ENCODE results near the gene TACC2.
"Not testable (repeated sequence)": the region's sequence is repeated elsewhere in the genome, so short reads cannot be mapped to it uniquely, and the experiment has no call there.

Gene TACC2

GRCh38 chr10:121990015-121990677 is 1.2 kb downstream of the TACC2 start:
- peaks cover 29% of the 10 kb centered on the region for H3K4me1 ChIP-seq (ENCODE audit: control insufficient read depth, insufficient read depth, low read length)
- H3K4me3 ChIP-seq (ENCODE audit: low read length): no peak overlapping the region
- H3K27me3 ChIP-seq (ENCODE audit: control insufficient read depth, insufficient read depth, low read length): no peaks in the 10 kb centered on the region
- H3K9me3 ChIP-seq (ENCODE audit: control insufficient read depth, low read length): no peaks in the 10 kb centered on the region
- no peaks in the 10 kb centered on the region for H3K36me3 ChIP-seq (ENCODE audit: control insufficient read depth, insufficient read depth, low read length)
- H3K9ac ChIP-seq (ENCODE audit: low read length): no peak overlapping the region

GRCh38 chr10:121991727-121992126 is 2.8 kb downstream of the TACC2 start:
- peaks cover 39% of the 10 kb centered on the region for H3K4me1 ChIP-seq (ENCODE audit: control insufficient read depth, insufficient read depth, low read length)
- H3K9me3 ChIP-seq (ENCODE audit: control insufficient read depth, low read length); H3K9ac ChIP-seq (ENCODE audit: low read length); H3K27me3 ChIP-seq (ENCODE audit: control insufficient read depth, insufficient read depth, low read length); H3K4me3 ChIP-seq (ENCODE audit: low read length); H3K36me3 ChIP-seq (ENCODE audit: control insufficient read depth, insufficient read depth, low read length): not testable (repeated sequence)

DNA sequence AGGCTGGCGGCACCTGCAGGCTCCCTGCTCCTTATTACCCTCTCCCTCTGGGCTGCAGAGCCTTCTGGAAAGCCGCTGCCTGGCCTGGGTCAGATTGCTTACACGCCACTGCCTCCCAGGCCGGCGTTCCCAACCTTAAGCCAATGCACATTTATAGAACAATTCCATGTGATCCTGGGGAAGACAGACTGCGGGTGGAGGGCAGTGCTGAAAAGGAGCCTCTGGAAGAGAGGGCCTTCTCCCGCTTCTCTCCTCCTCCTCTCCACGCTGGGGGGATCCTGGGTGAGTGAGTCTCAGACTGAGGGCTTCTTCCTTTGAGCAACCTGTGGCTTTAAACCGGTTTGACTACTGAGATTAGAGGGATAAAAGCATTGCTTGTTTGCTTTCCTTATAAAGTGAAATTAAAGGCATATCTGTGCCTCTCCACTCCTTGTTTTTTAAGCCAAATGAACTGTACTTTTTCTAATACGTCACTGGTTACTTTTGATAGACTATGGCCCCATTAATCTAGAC is 5.5 kb downstream of the TACC2 start:
- Histone ChIP-seq H3K4me3 (ENCODE audit: low read length) (no peak overlapping the region), H3K36me3 (ENCODE audit: control insufficient read depth, insufficient read depth, low read length) (no peaks in the 10 kb centered on the region), H3K9ac (ENCODE audit: low read length) (peak overlapping the region; percentile 50), H3K4me1 (ENCODE audit: control insufficient read depth, insufficient read depth, low read length) (peaks cover 35% of the 10 kb centered on the region), H3K27me3 (ENCODE audit: control insufficient read depth, insufficient read depth, low read length) (no peaks in the 10 kb centered on the region), H3K9me3 (ENCODE audit: control insufficient read depth, low read length) (no peaks in the 10 kb centered on the region)

- H3K27me3 ChIP-seq (ENCODE audit: control insufficient read depth, insufficient read depth, low read length): no peaks in the 10 kb centered on the region
- H3K36me3 ChIP-seq (ENCODE audit: control insufficient read depth, insufficient read depth, low read length): no peaks in the 10 kb centered on the region
- H3K9ac ChIP-seq (ENCODE audit: low read length): no peak overlapping the region
- no peak overlapping the region for H3K4me3 ChIP-seq (ENCODE audit: low read length)
- H3K9me3 ChIP-seq (ENCODE audit: control insufficient read depth, low read length): no peaks in the 10 kb centered on the region
- peaks cover 26% of the 10 kb centered on the region for H3K4me1 ChIP-seq (ENCODE audit: control insufficient read depth, insufficient read depth, low read length)
Observed at GRCh38 chr10:121998462-121998861, 9.5 kb downstream of the TACC2 start.

- no peaks in the 10 kb centered on the region for H3K36me3 ChIP-seq (ENCODE audit: control insufficient read depth, insufficient read depth, low read length)
- no peaks in the 10 kb centered on the region for H3K9me3 ChIP-seq (ENCODE audit: control insufficient read depth, low read length)
- peaks cover 17% of the 10 kb centered on the region for H3K4me1 ChIP-seq (ENCODE audit: control insufficient read depth, insufficient read depth, low read length)
- H3K9ac ChIP-seq (ENCODE audit: low read length): no peak overlapping the region
- H3K4me3 ChIP-seq (ENCODE audit: low read length): no peak overlapping the region
- no peaks in the 10 kb centered on the region for H3K27me3 ChIP-seq (ENCODE audit: control insufficient read depth, insufficient read depth, low read length)
Observed at GRCh38 chr10:121999301-121999700, 10.3 kb downstream of the TACC2 start.

DNA sequence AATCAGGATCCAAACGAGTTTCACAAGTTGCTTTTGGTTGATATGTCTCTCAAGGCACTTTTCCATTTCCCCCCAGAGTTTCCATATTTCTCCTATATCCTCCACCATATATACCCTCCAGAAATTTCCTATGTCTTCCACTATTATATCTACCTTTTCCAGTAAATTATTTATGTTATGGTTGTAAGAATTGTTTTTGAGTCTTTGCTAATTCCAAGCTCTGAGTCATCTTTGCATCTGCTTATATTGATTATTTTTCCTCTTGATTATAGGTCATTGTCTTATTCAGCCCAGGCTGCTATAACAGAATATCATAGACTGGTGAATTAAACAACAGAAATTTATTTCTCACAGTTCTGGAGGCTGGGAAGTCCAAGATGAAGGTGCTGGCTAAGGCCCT is 12.7 kb downstream of the TACC2 start:
- H3K4me3 ChIP-seq (ENCODE audit: low read length): no peak overlapping the region
- H3K27me3 ChIP-seq (ENCODE audit: control insufficient read depth, insufficient read depth, low read length): no peaks in the 10 kb centered on the region
- H3K9me3 ChIP-seq (ENCODE audit: control insufficient read depth, low read length): no peaks in the 10 kb centered on the region
- no peaks in the 10 kb centered on the region for H3K4me1 ChIP-seq (ENCODE audit: control insufficient read depth, insufficient read depth, low read length)
- H3K9ac ChIP-seq (ENCODE audit: low read length): no peak overlapping the region
- H3K36me3 ChIP-seq (ENCODE audit: control insufficient read depth, insufficient read depth, low read length): no peaks in the 10 kb centered on the region

DNA sequence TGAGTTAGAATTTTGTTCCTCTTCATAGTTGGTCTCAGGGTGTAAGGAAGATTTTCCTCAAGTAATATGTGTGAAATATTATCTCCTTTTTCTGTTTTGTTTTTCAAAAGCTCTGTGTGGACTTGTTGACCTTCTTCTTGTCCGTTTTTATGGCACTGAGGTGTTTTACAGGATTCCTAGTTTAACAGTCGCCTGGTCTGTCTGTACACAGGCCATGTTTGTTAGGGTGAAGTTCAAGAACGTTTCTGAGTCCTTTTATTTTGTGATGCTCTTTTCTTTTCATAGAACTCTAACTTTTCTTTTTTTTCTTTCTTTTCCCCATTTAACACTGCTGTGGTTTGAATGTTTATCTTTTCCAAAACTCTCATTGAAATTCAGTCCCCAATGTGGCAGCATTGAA is 18.5 kb downstream of the TACC2 start:
- Histone ChIP-seq H3K4me3 (ENCODE audit: low read length) (no peak overlapping the region), H3K9ac (ENCODE audit: low read length) (no peak overlapping the region), H3K36me3 (ENCODE audit: control insufficient read depth, insufficient read depth, low read length) (no peaks in the 10 kb centered on the region), H3K27me3 (ENCODE audit: control insufficient read depth, insufficient read depth, low read length) (no peaks in the 10 kb centered on the region), H3K4me1 (ENCODE audit: control insufficient read depth, insufficient read depth, low read length) (no peaks in the 10 kb centered on the region), H3K9me3 (ENCODE audit: control insufficient read depth, low read length) (no peaks in the 10 kb centered on the region)

DNA sequence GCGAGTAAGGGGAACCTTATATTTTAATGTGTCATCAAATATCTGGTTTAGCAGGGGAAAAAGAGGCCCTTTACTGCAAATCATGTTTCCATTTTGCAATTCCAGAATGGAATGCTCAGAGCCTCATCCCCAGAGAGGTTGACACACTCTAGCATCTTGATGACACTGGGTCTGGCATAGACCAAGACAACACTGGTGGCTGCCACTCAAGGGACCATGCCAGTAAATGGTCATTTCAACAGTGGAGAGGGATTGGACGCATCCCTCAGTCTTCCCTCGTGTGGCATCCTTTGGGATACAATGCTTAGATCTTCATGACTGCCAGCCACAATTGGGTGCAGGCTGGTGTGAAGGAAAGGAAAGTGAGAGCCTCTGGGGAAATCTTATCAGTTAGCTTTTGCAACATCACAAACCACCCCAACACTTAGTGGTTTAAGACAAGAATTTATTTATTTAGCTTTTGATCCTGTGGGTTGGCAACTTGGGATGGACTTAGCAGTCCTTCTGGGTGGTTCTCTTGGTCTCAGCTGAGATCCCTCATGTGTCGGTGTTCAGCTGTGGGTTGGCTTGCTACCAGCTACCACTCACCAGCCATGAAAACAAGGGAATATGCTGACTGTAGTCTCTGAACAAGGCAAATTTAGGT is 21.6 kb downstream of the TACC2 start:
- H3K9ac ChIP-seq (ENCODE audit: low read length): no peak overlapping the region
- H3K27me3 ChIP-seq (ENCODE audit: control insufficient read depth, insufficient read depth, low read length): no peaks in the 10 kb centered on the region
- H3K36me3 ChIP-seq (ENCODE audit: control insufficient read depth, insufficient read depth, low read length): no peaks in the 10 kb centered on the region
- no peaks in the 10 kb centered on the region for H3K9me3 ChIP-seq (ENCODE audit: control insufficient read depth, low read length)
- no peak overlapping the region for H3K4me3 ChIP-seq (ENCODE audit: low read length)
- peaks cover 24% of the 10 kb centered on the region for H3K4me1 ChIP-seq (ENCODE audit: control insufficient read depth, insufficient read depth, low read length)

DNA sequence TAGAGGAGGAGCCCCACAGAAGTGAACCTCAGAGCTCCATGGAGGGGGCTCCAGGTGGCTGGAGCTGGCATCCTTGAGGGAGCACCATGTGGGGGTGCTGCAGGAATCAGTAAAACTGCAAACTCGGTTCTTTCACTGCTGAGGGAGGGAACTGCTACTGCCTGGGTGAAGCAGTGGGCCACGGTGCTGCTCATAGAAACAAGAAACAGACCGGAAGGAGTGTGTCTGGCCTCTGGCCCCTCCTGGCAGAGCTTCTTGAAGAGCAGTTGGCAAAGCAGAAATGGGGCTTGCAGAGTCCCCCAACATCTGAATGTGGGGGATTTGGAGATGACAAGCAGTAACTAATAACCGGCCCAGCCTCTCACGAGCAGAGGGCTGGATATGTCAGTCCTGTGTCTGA is 23.8 kb downstream of the TACC2 start:
- Histone ChIP-seq H3K36me3 (ENCODE audit: control insufficient read depth, insufficient read depth, low read length) (no peaks in the 10 kb centered on the region), H3K9me3 (ENCODE audit: control insufficient read depth, low read length) (no peaks in the 10 kb centered on the region), H3K4me3 (ENCODE audit: low read length) (no peak overlapping the region), H3K4me1 (ENCODE audit: control insufficient read depth, insufficient read depth, low read length) (peaks cover 24% of the 10 kb centered on the region), H3K9ac (ENCODE audit: low read length) (peak overlapping the region; percentile 20), H3K27me3 (ENCODE audit: control insufficient read depth, insufficient read depth, low read length) (no peaks in the 10 kb centered on the region)

GRCh38 chr10:122013311-122013780 is 24.4 kb downstream of the TACC2 start:
- no peaks in the 10 kb centered on the region for H3K9me3 ChIP-seq (ENCODE audit: control insufficient read depth, low read length)
- peaks cover 25% of the 10 kb centered on the region for H3K4me1 ChIP-seq (ENCODE audit: control insufficient read depth, insufficient read depth, low read length)
- H3K4me3 ChIP-seq (ENCODE audit: low read length): no peak overlapping the region
- H3K27me3 ChIP-seq (ENCODE audit: control insufficient read depth, insufficient read depth, low read length): no peaks in the 10 kb centered on the region
- no peaks in the 10 kb centered on the region for H3K36me3 ChIP-seq (ENCODE audit: control insufficient read depth, insufficient read depth, low read length)
- peak overlapping the region; percentile 20 for H3K9ac ChIP-seq (ENCODE audit: low read length)

GRCh38 chr10:122014652-122015248 is 25.8 kb downstream of the TACC2 start:
- Histone ChIP-seq H3K27me3 (ENCODE audit: control insufficient read depth, insufficient read depth, low read length) (no peaks in the 10 kb centered on the region), H3K4me3 (ENCODE audit: low read length) (no peak overlapping the region), H3K4me1 (ENCODE audit: control insufficient read depth, insufficient read depth, low read length) (peaks cover 31% of the 10 kb centered on the region), H3K9ac (ENCODE audit: low read length) (no peak overlapping the region), H3K36me3 (ENCODE audit: control insufficient read depth, insufficient read depth, low read length) (no peaks in the 10 kb centered on the region), H3K9me3 (ENCODE audit: control insufficient read depth, low read length) (no peaks in the 10 kb centered on the region)

DNA sequence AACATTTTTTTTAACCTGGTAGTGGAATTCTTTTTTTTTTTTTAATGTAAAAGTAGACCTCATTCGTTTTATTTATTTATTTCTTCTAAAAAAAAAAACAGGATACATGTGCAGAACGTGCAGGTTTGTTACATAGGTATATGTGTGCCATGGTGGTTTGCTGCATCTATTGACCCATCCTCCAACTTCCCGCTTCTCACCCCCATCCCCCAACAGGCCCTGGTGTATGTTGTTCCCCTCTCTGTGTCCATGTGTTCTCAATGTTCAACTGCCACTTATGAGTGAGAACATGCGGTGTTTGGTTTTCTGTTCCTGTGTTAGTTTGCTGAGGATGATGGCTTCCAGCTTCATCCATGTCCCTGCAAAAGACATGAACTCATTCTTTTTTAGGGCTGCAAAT is 29.0 kb downstream of the TACC2 start:
- Histone ChIP-seq H3K9ac (ENCODE audit: low read length) (peak overlapping the region; percentile 95), H3K4me1 (ENCODE audit: control insufficient read depth, insufficient read depth, low read length) (peaks cover 44% of the 10 kb centered on the region)
- H3K4me3 ChIP-seq (ENCODE audit: low read length); H3K36me3 ChIP-seq (ENCODE audit: control insufficient read depth, insufficient read depth, low read length); H3K27me3 ChIP-seq (ENCODE audit: control insufficient read depth, insufficient read depth, low read length); H3K9me3 ChIP-seq (ENCODE audit: control insufficient read depth, low read length): not testable (repeated sequence)

Data from mucosa of stomach (tissue), 1 donor.